Measurements from ENCODE around the gene RALGPS1. TPM values are rescaled to one million over a fixed set of nuclear protein-coding genes. Genes with fewer than 3 reads are reported as not detected.

The RALGPS1 gene
- total and polyA plus RNA-seq, 2 of the 13 experiments (the other 11 are each of a cell fraction or from before 2014, with no cell fraction given), result 3.7 to 6.5 TPM

GRCh38 chr9:127053057-127053821, 138.7 kb downstream of the RALGPS1 start (continued):
- TF ChIP-seq RFX3 (CRISPR knock-in tag; IDR thresholded peaks at IDR 0.05) (no peak), KIAA2018 (CRISPR knock-in tag; IDR thresholded peaks at IDR 0.05; ENCODE audit: borderline replicate concordance) (no peak)

DNA sequence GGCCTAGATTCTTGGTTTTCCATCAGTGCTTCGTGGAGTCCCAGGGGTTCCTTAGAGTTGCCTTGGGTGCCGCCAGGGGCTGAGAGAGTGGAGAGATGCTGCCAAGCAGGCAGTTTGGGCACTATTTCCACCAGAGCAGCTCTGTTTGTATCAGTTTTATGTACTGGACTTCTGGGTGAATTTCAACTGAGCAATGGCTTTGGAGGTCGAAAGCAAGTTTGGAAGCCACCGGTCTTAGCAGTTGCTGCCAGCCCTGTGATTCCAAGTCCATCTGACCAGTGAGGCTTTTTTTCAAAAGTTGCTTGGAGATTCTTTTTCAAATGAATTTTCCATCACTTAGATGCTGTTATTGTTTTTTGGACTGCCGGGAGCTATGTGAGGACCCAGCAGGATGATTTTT, 139.4 kb downstream of the RALGPS1 start:
- in situ Hi-C loops (cut with HindIII; ENCODE audit: extremely low pct_ligation_motif_present, low pct_unique_long_range_greater_than_20kb) (no loop called here), intact Hi-C loops (cut with micrococcal nuclease; ENCODE audit: unreplicated experiment) (no loop called here)
- H3K27ac ChIP-seq (ENCODE audit: extremely low read length, insufficient read depth, low read length), result no peak overlapping the region
- no peaks in the 10 kb centered on the region for H4K20me1 ChIP-seq (ENCODE audit: insufficient read depth, low read length)
- no TSS peak for BruUV-seq (replicated peaks)
- DNase-seq (ENCODE audit: low spot score), result no peak
- H3K9me3 ChIP-seq (ENCODE audit: low read length), result no peaks in the 10 kb centered on the region
- ChIA-PET POLR2A (no interaction called here), CTCF (ENCODE audit: low intra/inter-chr PET ratio, low total read pairs) (no interaction called here)
- H3K4me3 ChIP-seq (replicated peaks in 1 of 3; ENCODE audit: insufficient read depth in 1 of 3, low read depth in 2 of 3, low read length in 3 of 3), result no peak overlapping the region
- no peaks in the 10 kb centered on the region for H3K27me3 ChIP-seq (ENCODE audit: control insufficient read depth in 1 of 2, insufficient read depth in 2 of 2, low read length in 2 of 2)
- H3K9ac ChIP-seq (ENCODE audit: insufficient read depth, low read depth, low read length), result no peak overlapping the region
- no peak overlapping the region for H3K4me2 ChIP-seq (ENCODE audit: low read depth, low read length)
- FAIRE-seq, result no peak
- no peaks in the 10 kb centered on the region for H3K36me3 ChIP-seq (replicated peaks in 1 of 2; ENCODE audit: control insufficient read depth in 1 of 2, insufficient read depth in 2 of 2, low read length in 2 of 2)
- no peak for ATAC-seq
- no peak overlapping the region for H2AFZ ChIP-seq (ENCODE audit: low read length)
- WGBS (ENCODE audit: low lambda C conversion rate), result 91% methylated on average over 5 of the region's 5 CpGs
- peaks cover 7% of the 10 kb centered on the region for H3K4me1 ChIP-seq (ENCODE audit: insufficient read depth, low read length)
- no peaks in the 10 kb centered on the region for H3K79me2 ChIP-seq (ENCODE audit: insufficient read depth, low read length)
- TF ChIP-seq ZNF652 (CRISPR knock-in tag; IDR thresholded peaks at IDR 0.05; ENCODE audit: borderline replicate concordance, low read depth) (no peak), SNAPC4 (CRISPR knock-in tag; IDR thresholded peaks at IDR 0.05) (no peak), ZNF788 (CRISPR knock-in tag; IDR thresholded peaks at IDR 0.05; ENCODE audit: borderline replicate concordance) (no peak), PHF21A (CRISPR knock-in tag; IDR thresholded peaks at IDR 0.05) (no peak), ZNF207 (IDR thresholded peaks at IDR 0.05; ENCODE audit: borderline replicate concordance) (no peak)
- TF ChIP-seq, protein P1, sequence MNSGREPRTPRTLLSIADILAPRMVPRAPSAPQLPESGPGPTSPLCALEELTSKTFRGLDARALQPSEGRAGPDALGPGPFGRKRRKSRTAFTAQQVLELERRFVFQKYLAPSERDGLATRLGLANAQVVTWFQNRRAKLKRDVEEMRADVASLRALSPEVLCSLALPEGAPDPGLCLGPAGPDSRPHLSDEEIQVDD (CRISPR knock-in tag; IDR thresholded peaks at IDR 0.05; ENCODE audit: borderline replicate concordance), result no peak

Measured in HepG2 (cell line).